H1 (cell line): Measurements from ENCODE around the gene KLHDC1. TPM values are rescaled to one million over a fixed set of nuclear protein-coding genes. Genes with fewer than 3 reads are reported as not detected.

Source experiments
- CTCF ChIA-PET: fragments of 300-600 bp; sonication (Branson Sonifier 250); formaldehyde crosslinking; loops from one replicate; lab custom pipeline; 2021; ENCODE audit not compliant: partially characterized antibody; lab: Charles Lee
- POLR2A ChIA-PET: fragments of 300-600 bp; sonication (Branson Sonifier 250); formaldehyde crosslinking; loops from one replicate; lab custom pipeline; 2021; ENCODE audit warnings: inconsistent platforms; ENCODE audit not compliant: partially characterized antibody; lab: Charles Lee
- DNase-seq, 2 experiments: peaks; one replicate each; pipeline versions ENCODE4 v3.0.0 to v3.0.0-alpha.2; 2010 to 2022; ENCODE audit warnings: low spot score in 2 of 2, low read depth in 1 of 2, mixed read lengths in 1 of 2
- FAIRE-seq: peaks from 2 replicates; lab custom pipeline; 2011; peaks lifted over from hg19 to GRCh38; lab: Jason Lieb, UNC
- H2AFZ ChIP-seq: 2 replicates; pipeline ENCODE4 v1.8.1; 2012; ENCODE audit warnings: low read length, inconsistent platforms
- H2AK5ac ChIP-seq: 2 replicates; pipeline ENCODE4 v1.6.1; 2013; ENCODE audit warnings: low read depth, low read length
- H2BK120ac ChIP-seq: replicated peaks from 2 replicates; pipeline ENCODE3; 2013; ENCODE audit warnings: low read depth, low read length, inconsistent platforms
- H2BK12ac ChIP-seq: 2 replicates; pipeline ENCODE4 v1.6.1; 2013; ENCODE audit warnings: low read depth, low read length
- H2BK15ac ChIP-seq: 2 replicates; pipeline ENCODE4 v1.6.1; 2013; ENCODE audit warnings: low read length
- H2BK20ac ChIP-seq: 2 replicates; pipeline ENCODE4 v1.6.1; 2013; ENCODE audit warnings: low read length
- H2BK5ac ChIP-seq: 2 replicates; pipeline ENCODE4 v1.6.1; 2013; ENCODE audit warnings: low read depth, low read length
- H3K14ac ChIP-seq: 2 replicates; pipeline ENCODE4 v1.6.1; 2013; ENCODE audit warnings: inconsistent platforms; ENCODE audit not compliant: insufficient read length
- H3K18ac ChIP-seq: 2 replicates; pipeline ENCODE4 v1.6.1; 2013; ENCODE audit warnings: low read length; ENCODE audit errors: extremely low read depth
- H3K23ac ChIP-seq: 2 replicates; pipeline ENCODE4 v1.6.1; 2013; ENCODE audit warnings: inconsistent platforms; ENCODE audit not compliant: insufficient read length
- H3K23me2 ChIP-seq: 2 replicates; pipeline ENCODE4 v1.6.1; 2013; ENCODE audit warnings: low read depth, low read length
- H3K27ac ChIP-seq: 2 replicates; pipeline ENCODE4 v1.6.1; 2011; ENCODE audit warnings: low read depth, low read length, inconsistent platforms
- H3K27me3 ChIP-seq, 4 experiments: replicated peaks in 1 of 4; 1 replicate in 1 of 4; 2 replicates in 3 of 4; pipeline versions ENCODE4 v1.6.1 to v1.8.1; 2011 to 2013; ENCODE audit warnings: low read length in 3 of 4, mild to moderate bottlenecking in 3 of 4, inconsistent platforms in 2 of 4, mixed read lengths in 2 of 4, moderate library complexity in 1 of 4; ENCODE audit not compliant: control insufficient read depth in 3 of 4, insufficient read depth in 3 of 4; ENCODE audit errors: extremely low read depth in 1 of 4
- H3K36me3 ChIP-seq, 4 experiments: 2 replicates each; pipeline versions ENCODE4 v1.6.1 to v1.8.1; 2011 to 2013; ENCODE audit warnings: mild to moderate bottlenecking in 4 of 4, low read length in 3 of 4, moderate library complexity in 2 of 4, control low read depth in 1 of 4, inconsistent platforms in 1 of 4; ENCODE audit not compliant: insufficient read depth in 4 of 4, control insufficient read depth in 2 of 4
- H3K4ac ChIP-seq: replicated peaks from 2 replicates; pipeline ENCODE3; 2013; ENCODE audit warnings: low read length, low read depth, mixed read lengths, inconsistent platforms; ENCODE audit not compliant: insufficient read length
- H3K4me1 ChIP-seq, 4 experiments: replicated peaks in 1 of 4; 1 replicate in 1 of 4; 2 replicates in 3 of 4; pipeline versions ENCODE4 v1.6.1 to v1.8.1; 2011 to 2013; ENCODE audit warnings: low read length in 3 of 4, inconsistent platforms in 2 of 4, mixed read lengths in 1 of 4; ENCODE audit not compliant: insufficient read depth in 4 of 4, control insufficient read depth in 3 of 4
- H3K4me2 ChIP-seq, 2 experiments: 2 replicates each; pipeline versions ENCODE4 v1.6.1 to v1.8.1; 2011 to 2013; ENCODE audit warnings: low read depth in 2 of 2, low read length in 2 of 2, control low read depth in 1 of 2, inconsistent platforms in 1 of 2, mild to moderate bottlenecking in 1 of 2; ENCODE audit not compliant: insufficient read depth in 1 of 2
- H3K4me3 ChIP-seq, 4 experiments: fragments of 200-600, 300-600 bp in 1 of 4; sonication (generic), shearing (Covaris generic), sonication (Bioruptor Twin) in 1 of 4; 2 replicates each; pipeline versions ENCODE4 v1.5.1 to v1.8.1; 2011 to 2016; ENCODE audit warnings: low read length in 4 of 4, low read depth in 3 of 4, control low read depth in 2 of 4, inconsistent platforms in 2 of 4, mild to moderate bottlenecking in 2 of 4, mixed read lengths in 1 of 4, moderate library complexity in 1 of 4; ENCODE audit not compliant: insufficient read depth in 2 of 4; ENCODE audit errors: extremely low read depth in 1 of 4
- H3K56ac ChIP-seq: replicated peaks from 2 replicates; pipeline ENCODE3; 2013; ENCODE audit warnings: low read depth, mild to moderate bottlenecking, mixed read lengths, low read length, inconsistent platforms; ENCODE audit not compliant: insufficient read length
- H3K79me1 ChIP-seq: 2 replicates; pipeline ENCODE4 v1.6.1; 2013; ENCODE audit warnings: low read depth, low read length, control low read depth
- H3K79me2 ChIP-seq, 2 experiments: 2 replicates each; pipeline versions ENCODE4 v1.6.1 to v1.8.1; 2012 to 2013; ENCODE audit warnings: low read length in 2 of 2, mild to moderate bottlenecking in 2 of 2, inconsistent platforms in 1 of 2; ENCODE audit not compliant: insufficient read depth in 2 of 2, control insufficient read depth in 1 of 2
- H3K9ac ChIP-seq, 4 experiments: replicated peaks in 1 of 4; 1 replicate in 1 of 4; 2 replicates in 3 of 4; pipeline versions ENCODE4 v1.6.1 to v1.8.1; 2011 to 2013; ENCODE audit warnings: low read depth in 3 of 4, low read length in 3 of 4, control low read depth in 2 of 4, mild to moderate bottlenecking in 2 of 4, moderate library complexity in 2 of 4, inconsistent platforms in 1 of 4; ENCODE audit errors: extremely low read depth in 1 of 4
- H3K9me3 ChIP-seq, 2 experiments: 2 replicates each; pipeline versions ENCODE4 v1.6.1 to v1.8.1; 2012 to 2013; ENCODE audit warnings: mild to moderate bottlenecking in 2 of 2, moderate library complexity in 2 of 2, control low read depth in 1 of 2, inconsistent platforms in 1 of 2, low read depth in 1 of 2, low read length in 1 of 2, mixed read lengths in 1 of 2; ENCODE audit not compliant: insufficient read depth in 2 of 2
- H4K20me1 ChIP-seq, 2 experiments: replicated peaks in 1 of 2; 2 replicates each; pipeline versions ENCODE3 to v1.8.1; 2011 to 2013; ENCODE audit warnings: inconsistent platforms in 2 of 2, low read length in 2 of 2, mild to moderate bottlenecking in 1 of 2; ENCODE audit not compliant: insufficient read depth in 2 of 2, control insufficient read depth in 1 of 2
- H4K5ac ChIP-seq: 2 replicates; pipeline ENCODE4 v1.6.1; 2013; ENCODE audit warnings: low read length, low read depth, mixed read lengths, inconsistent platforms; ENCODE audit not compliant: insufficient read length
- H4K8ac ChIP-seq: 2 replicates; pipeline ENCODE4 v1.8.0; 2013; ENCODE audit warnings: mild to moderate bottlenecking, moderate library complexity, low read length, inconsistent platforms; ENCODE audit not compliant: insufficient read depth; ENCODE audit errors: extremely low read depth
- H4K91ac ChIP-seq: replicated peaks from 2 replicates; pipeline ENCODE3; 2013; ENCODE audit warnings: low read length, mixed read lengths, inconsistent platforms; ENCODE audit not compliant: insufficient read length
- BACH1 ChIP-seq: IDR thresholded peaks from 2 replicates; pipeline ENCODE4 v1.6.1; 2012; ENCODE audit warnings: low read length, improper control_type of control experiment
- CTBP2 ChIP-seq: IDR thresholded peaks from 2 replicates; pipeline ENCODE4 v1.7.0; 2011; ENCODE audit warnings: borderline replicate concordance, mild to moderate bottlenecking, moderate library complexity, mixed read lengths, low read length; ENCODE audit not compliant: insufficient read depth, insufficient read length
- EGR1 ChIP-seq: IDR thresholded peaks from 2 replicates; pipeline ENCODE4 v1.6.1; 2011; ENCODE audit warnings: low read depth, low read length, borderline replicate concordance
- JUND ChIP-seq: IDR thresholded peaks from 2 replicates; pipeline ENCODE4 v1.6.1; 2011; ENCODE audit warnings: mild to moderate bottlenecking, improper control_type of control experiment, low read length
- KDM1A ChIP-seq: fragments of 200-600, 300-600 bp; sonication (generic); IDR thresholded peaks from 2 replicates; pipeline ENCODE4 v1.7.1; 2016; ENCODE audit warnings: mild to moderate bottlenecking, low read length, borderline replicate concordance
- NRF1 ChIP-seq: IDR thresholded peaks from 2 replicates; pipeline ENCODE4 v1.6.1; 2011; ENCODE audit warnings: mild to moderate bottlenecking, low read depth, low read length, improper control_type of control experiment
- POLR2A ChIP-seq, 2 experiments: IDR thresholded peaks; 1 replicate in 1 of 2; 2 replicates in 1 of 2; pipeline ENCODE4 v1.6.1; 2011; ENCODE audit warnings: low read depth in 2 of 2, low read length in 2 of 2, mild to moderate bottlenecking in 2 of 2; ENCODE audit errors: control extremely low read depth in 1 of 2
- TAF7 ChIP-seq: optimal IDR thresholded peaks from 2 replicates; pipeline ENCODE3; 2011; ENCODE audit warnings: low read depth, mild to moderate bottlenecking, inconsistent platforms, low read length, moderate library complexity, borderline replicate concordance
- WGBS, 2 experiments: shearing (Covaris generic) in 1 of 2; methylation state at CpG; one replicate each; pipeline versions ENCODE4 v1.1.6 to v1.1.7; 2013 to 2015; ENCODE audit warnings: low lambda C conversion rate in 2 of 2, mixed read lengths in 2 of 2, inconsistent platforms in 1 of 2, low coverage in 1 of 2, missing lambda C conversion rate in 1 of 2; ENCODE audit not compliant: insufficient replicate concordance in 2 of 2, insufficient coverage in 1 of 2, insufficient read length in 1 of 2; ENCODE audit errors: extremely low coverage in 1 of 2, missing lambda C conversion rate in 1 of 2; 5-methylcytosine and 5-hydroxymethylcytosine counted together
- polyA plus RNA-seq, 7 experiments: library from polyadenylated mRNA; depleted of rRNA in 3 of 7; stranded (reverse) in 5 of 7; unstranded in 2 of 7; fragments of >200 nt in 5 of 7; fragments of 200-250 nt in 2 of 7; gene quantifications; 1 replicate in 5 of 7; 2 replicates in 1 of 7; 4 replicates in 1 of 7; pipeline versions ENCODE4 v1.2.1 to v1.2.3, GENCODE V29; 2011 to 2013; ENCODE audit warnings: missing spikeins in 2 of 7, mixed read lengths in 2 of 7
- total RNA-seq: library from RNA; stranded (reverse); fragmentation: NEBNext Ultra II Directional; extraction: Animal tissue kit (Norgen Biotek cat#: 25700); gene quantifications from 2 replicates; pipeline ENCODE4 v1.2.1, GENCODE V29; 2021

Gene KLHDC1
- total and polyA plus RNA-seq, 2 of the 8 experiments (the other 6 are each of a cell fraction or from before 2014, with no cell fraction given) = 0.08 TPM; not detected in 1

- Histone ChIP-seq H3K27ac (no peak overlapping the region), H2BK20ac (no peak overlapping the region), H3K4me1 (no peaks in the 10 kb centered on the region), H4K20me1 (no peaks in the 10 kb centered on the region), H2BK15ac (no peak overlapping the region), H3K36me3 (no peaks in the 10 kb centered on the region), H4K8ac (no peak overlapping the region), H3K4me3 (no peak overlapping the region), H3K79me2 (no peaks in the 10 kb centered on the region), H2BK5ac (no peak overlapping the region), H3K14ac (no peak overlapping the region), H4K91ac (no peak overlapping the region), H4K5ac (no peak overlapping the region), H3K9ac (no peak overlapping the region), H3K4me2 (no peak overlapping the region), H2BK12ac (no peak overlapping the region), H2AFZ (no peak overlapping the region), H3K9me3 (no peaks in the 10 kb centered on the region), H2BK120ac (no peak overlapping the region), H2AK5ac (no peak overlapping the region), H3K79me1 (no peaks in the 10 kb centered on the region), H3K4ac (no peak overlapping the region), H3K56ac (no peak overlapping the region), H3K23ac (no peak overlapping the region), H3K27me3 (no peaks in the 10 kb centered on the region), H3K18ac (no peak overlapping the region), H3K23me2 (no peaks in the 10 kb centered on the region)
- FAIRE-seq = no peak
- WGBS, 2 experiments = 86% methylated on average over 3 of the region's 3 CpGs; no CpG with 5 or more reads in 1 of the 2 experiments
- POLR2A ChIA-PET = no interaction called here
- no peak for TF ChIP-seq POLR2A (IDR thresholded peaks at IDR 0.05; ENCODE audit: control extremely low read depth in 1 of 2, low read depth in 2 of 2, low read length in 2 of 2)
- no peak for TF ChIP-seq BACH1
- no peak for TF ChIP-seq TAF7
- no peak for TF ChIP-seq EGR1
- no peak for TF ChIP-seq NRF1
- TF ChIP-seq KDM1A = no peak
- no peak for TF ChIP-seq JUND
- TF ChIP-seq CTBP2 = no peak
- CTCF ChIA-PET = no interaction called here
- DNase-seq = no peak
Observed at GRCh38 chr14:49755378-49755777, 62.5 kb downstream of the KLHDC1 start.
